ENCODE measurements around the gene SLC9A3.

The SLC9A3 gene

GRCh38 chr5:497871-498509, 26.3 kb downstream of the SLC9A3 start:
- Histone ChIP-seq H2BK15ac (ENCODE audit: low read length) (no peak overlapping the region), H3K79me1 (ENCODE audit: low read depth, low read length) (peaks cover 2% of the 10 kb centered on the region), H3K4me2 (ENCODE audit: insufficient read depth, low read length, poor library complexity, severe bottlenecking) (no peak overlapping the region), H4K8ac (ENCODE audit: low read depth, low read length) (no peak overlapping the region), H3K14ac (ENCODE audit: low read length) (no peak overlapping the region), H3K27me3 (ENCODE audit: control insufficient read depth in 3 of 3, insufficient read depth in 3 of 3, low read depth in 1 of 3, low read length in 3 of 3) (peaks cover 26 to 57% (median 45%) of the 10 kb centered on the region in 3 experiments), H3K27ac (replicated peaks; ENCODE audit: low read length) (no peak overlapping the region), H3K4me1 (ENCODE audit: control insufficient read depth in 2 of 2, insufficient read depth in 1 of 2, low read depth in 1 of 2, low read length in 2 of 2) (peaks cover 0 to 2% of the 10 kb centered on the region in 2 donors), H3K9me3 (replicated peaks in 1 of 2; ENCODE audit: control insufficient read depth in 2 of 2, insufficient read depth in 1 of 2, low read depth in 1 of 2, low read length in 2 of 2) (no peaks in the 10 kb centered on the region), H2BK12ac (ENCODE audit: low read length) (no peak overlapping the region), H2BK5ac (ENCODE audit: low read length) (no peak overlapping the region), H3K4me3 (ENCODE audit: low read length in 2 of 2) (no peak overlapping the region), H3K9ac (ENCODE audit: low read depth, low read length, poor library complexity) (no peak overlapping the region), H3K4ac (ENCODE audit: low read length) (no peak overlapping the region), H3K23ac (ENCODE audit: low read depth, low read length, poor library complexity) (no peak overlapping the region), H3K36me3 (replicated peaks in 1 of 2; ENCODE audit: control insufficient read depth in 2 of 2, insufficient read depth in 2 of 2, low read length in 2 of 2) (no peaks in the 10 kb centered on the region), H2BK120ac (ENCODE audit: low read depth, low read length) (no peak overlapping the region), H2AK5ac (ENCODE audit: low read depth, low read length) (no peak overlapping the region), H2AFZ (ENCODE audit: low read length) (no peak overlapping the region), H4K91ac (ENCODE audit: low read depth, low read length, poor library complexity) (no peak overlapping the region), H3K18ac (ENCODE audit: low read length) (peak overlapping the region; percentile 5)
- WGBS, 2 donors (ENCODE audit: extremely low coverage in 2 of 2, insufficient read length in 2 of 2, insufficient replicate concordance in 1 of 2) = no CpG with 5 or more reads among the region's 40 CpGs
- no peak for DNase-seq (ENCODE audit: low spot score)

GRCh38 chr5:497090-497700, 27.1 kb downstream of the SLC9A3 start:
- no peak overlapping the region for H3K23ac ChIP-seq (ENCODE audit: low read depth, low read length, poor library complexity)
- H2BK15ac ChIP-seq (ENCODE audit: low read length) = no peak overlapping the region
- H3K79me1 ChIP-seq (ENCODE audit: low read depth, low read length) = peaks cover 2% of the 10 kb centered on the region
- no peak overlapping the region for H3K4me2 ChIP-seq (ENCODE audit: insufficient read depth, low read length, poor library complexity, severe bottlenecking)
- H3K27me3 ChIP-seq (ENCODE audit: control insufficient read depth in 3 of 3, insufficient read depth in 3 of 3, low read depth in 1 of 3, low read length in 3 of 3) = peaks cover 30 to 64% (median 52%) of the 10 kb centered on the region in 3 experiments
- peak overlapping the region; percentile 61 for H3K18ac ChIP-seq (ENCODE audit: low read length)
- no peak overlapping the region for H2BK120ac ChIP-seq (ENCODE audit: low read depth, low read length)
- H3K4ac ChIP-seq (ENCODE audit: low read length) = no peak overlapping the region
- no peaks in the 10 kb centered on the region for H3K9me3 ChIP-seq (replicated peaks in 1 of 2; ENCODE audit: control insufficient read depth in 2 of 2, insufficient read depth in 1 of 2, low read depth in 1 of 2, low read length in 2 of 2)
- no CpG with 5 or more reads among the region's 22 CpGs for WGBS, 2 donors (ENCODE audit: extremely low coverage in 2 of 2, insufficient read length in 2 of 2, insufficient replicate concordance in 1 of 2)
- no peak overlapping the region for H2BK5ac ChIP-seq (ENCODE audit: low read length)
- H3K4me3 ChIP-seq (ENCODE audit: low read length in 2 of 2) = no peak overlapping the region
- H3K36me3 ChIP-seq (replicated peaks in 1 of 2; ENCODE audit: control insufficient read depth in 2 of 2, insufficient read depth in 2 of 2, low read length in 2 of 2) = no peaks in the 10 kb centered on the region
- no peak overlapping the region for H3K14ac ChIP-seq (ENCODE audit: low read length)
- H2AK5ac ChIP-seq (ENCODE audit: low read depth, low read length) = no peak overlapping the region
- H4K8ac ChIP-seq (ENCODE audit: low read depth, low read length) = no peak overlapping the region
- H2BK12ac ChIP-seq (ENCODE audit: low read length) = no peak overlapping the region
- H4K91ac ChIP-seq (ENCODE audit: low read depth, low read length, poor library complexity) = no peak overlapping the region
- no peak overlapping the region for H2AFZ ChIP-seq (ENCODE audit: low read length)
- no peak overlapping the region for H3K27ac ChIP-seq (replicated peaks; ENCODE audit: low read length)
- no peak overlapping the region for H3K9ac ChIP-seq (ENCODE audit: low read depth, low read length, poor library complexity)
- DNase-seq (ENCODE audit: low spot score) = no peak
- peaks cover 0 to 2% of the 10 kb centered on the region in 2 donors for H3K4me1 ChIP-seq (ENCODE audit: control insufficient read depth in 2 of 2, insufficient read depth in 1 of 2, low read depth in 1 of 2, low read length in 2 of 2)

GRCh38 chr5:496028-496427, 28.2 kb downstream of the SLC9A3 start:
- Histone ChIP-seq H2BK5ac (ENCODE audit: low read length) (peak overlapping the region; percentile 29), H3K23ac (ENCODE audit: low read depth, low read length, poor library complexity) (peak overlapping the region; percentile 90), H3K9ac (ENCODE audit: low read depth, low read length, poor library complexity) (peak overlapping the region; percentile 86), H3K4me3 (ENCODE audit: low read length in 2 of 2) (peak overlapping the region in 1 of 2 donors; percentile 20), H3K4me1 (ENCODE audit: control insufficient read depth in 2 of 2, insufficient read depth in 1 of 2, low read depth in 1 of 2, low read length in 2 of 2) (peaks cover 0 to 2% of the 10 kb centered on the region in 2 donors), H3K18ac (ENCODE audit: low read length) (no peak overlapping the region), H2BK15ac (ENCODE audit: low read length) (no peak overlapping the region), H2AK5ac (ENCODE audit: low read depth, low read length) (no peak overlapping the region), H3K36me3 (replicated peaks in 1 of 2; ENCODE audit: control insufficient read depth in 2 of 2, insufficient read depth in 2 of 2, low read length in 2 of 2) (no peaks in the 10 kb centered on the region), H3K9me3 (replicated peaks in 1 of 2; ENCODE audit: control insufficient read depth in 2 of 2, insufficient read depth in 1 of 2, low read depth in 1 of 2, low read length in 2 of 2) (no peaks in the 10 kb centered on the region), H3K27ac (replicated peaks; ENCODE audit: low read length) (no peak overlapping the region), H3K27me3 (ENCODE audit: control insufficient read depth in 3 of 3, insufficient read depth in 3 of 3, low read depth in 1 of 3, low read length in 3 of 3) (peaks cover 32 to 65% (median 61%) of the 10 kb centered on the region in 3 experiments), H3K14ac (ENCODE audit: low read length) (no peak overlapping the region), H4K91ac (ENCODE audit: low read depth, low read length, poor library complexity) (no peak overlapping the region), H3K4ac (ENCODE audit: low read length) (no peak overlapping the region), H3K4me2 (ENCODE audit: insufficient read depth, low read length, poor library complexity, severe bottlenecking) (no peak overlapping the region), H2BK120ac (ENCODE audit: low read depth, low read length) (no peak overlapping the region), H3K79me1 (ENCODE audit: low read depth, low read length) (peaks cover 2% of the 10 kb centered on the region), H2AFZ (ENCODE audit: low read length) (no peak overlapping the region), H4K8ac (ENCODE audit: low read depth, low read length) (peak overlapping the region; percentile 17), H2BK12ac (ENCODE audit: low read length) (no peak overlapping the region)
- DNase-seq (ENCODE audit: low spot score) = no peak
- no CpG with 5 or more reads among the region's 19 CpGs for WGBS, 2 donors (ENCODE audit: extremely low coverage in 2 of 2, insufficient read length in 2 of 2, insufficient replicate concordance in 1 of 2)

GRCh38 chr5:494667-495255, 29.5 kb downstream of the SLC9A3 start:
- Histone ChIP-seq H4K91ac (ENCODE audit: low read depth, low read length, poor library complexity) (no peak overlapping the region), H3K9ac (ENCODE audit: low read depth, low read length, poor library complexity) (no peak overlapping the region), H3K18ac (ENCODE audit: low read length) (peak overlapping the region; percentile 27), H3K4ac (ENCODE audit: low read length) (no peak overlapping the region), H3K79me1 (ENCODE audit: low read depth, low read length) (peaks cover 2% of the 10 kb centered on the region), H2AK5ac (ENCODE audit: low read depth, low read length) (peak overlapping the region; percentile 52), H3K23ac (ENCODE audit: low read depth, low read length, poor library complexity) (peak overlapping the region; percentile 55), H3K14ac (ENCODE audit: low read length) (no peak overlapping the region), H2BK12ac (ENCODE audit: low read length) (peak overlapping the region; percentile 41), H3K4me1 (ENCODE audit: control insufficient read depth in 2 of 2, insufficient read depth in 1 of 2, low read depth in 1 of 2, low read length in 2 of 2) (peaks cover 0 to 2% of the 10 kb centered on the region in 2 donors), H3K27ac (replicated peaks; ENCODE audit: low read length) (no peak overlapping the region), H2BK15ac (ENCODE audit: low read length) (no peak overlapping the region), H3K27me3 (ENCODE audit: control insufficient read depth in 3 of 3, insufficient read depth in 3 of 3, low read depth in 1 of 3, low read length in 3 of 3) (peaks cover 32 to 70% (median 65%) of the 10 kb centered on the region in 3 experiments), H2BK120ac (ENCODE audit: low read depth, low read length) (no peak overlapping the region), H2AFZ (ENCODE audit: low read length) (no peak overlapping the region), H3K4me2 (ENCODE audit: insufficient read depth, low read length, poor library complexity, severe bottlenecking) (no peak overlapping the region), H3K4me3 (ENCODE audit: low read length in 2 of 2) (no peak overlapping the region), H4K8ac (ENCODE audit: low read depth, low read length) (no peak overlapping the region), H2BK5ac (ENCODE audit: low read length) (no peak overlapping the region), H3K9me3 (replicated peaks in 1 of 2; ENCODE audit: control insufficient read depth in 2 of 2, insufficient read depth in 1 of 2, low read depth in 1 of 2, low read length in 2 of 2) (no peaks in the 10 kb centered on the region), H3K36me3 (replicated peaks in 1 of 2; ENCODE audit: control insufficient read depth in 2 of 2, insufficient read depth in 2 of 2, low read length in 2 of 2) (no peaks in the 10 kb centered on the region)
- DNase-seq (ENCODE audit: low spot score) = no peak
- WGBS, 2 donors (ENCODE audit: extremely low coverage in 2 of 2, insufficient read length in 2 of 2, insufficient replicate concordance in 1 of 2) = no CpG with 5 or more reads among the region's 38 CpGs

Data from neuronal stem cell (in vitro differentiated cells).